ENCODE data around the gene AFDN.

The AFDN gene

GRCh38 chr6:167801263-167801662, 25.4 kb upstream of the AFDN start:
- TF ChIP-seq GATA3 (IDR thresholded peaks at IDR 0.05; ENCODE audit: low read depth, low read length) (no peak), GATA2 (IDR thresholded peaks at IDR 0.05; ENCODE audit: low read depth, low read length) (no peak)

DNA sequence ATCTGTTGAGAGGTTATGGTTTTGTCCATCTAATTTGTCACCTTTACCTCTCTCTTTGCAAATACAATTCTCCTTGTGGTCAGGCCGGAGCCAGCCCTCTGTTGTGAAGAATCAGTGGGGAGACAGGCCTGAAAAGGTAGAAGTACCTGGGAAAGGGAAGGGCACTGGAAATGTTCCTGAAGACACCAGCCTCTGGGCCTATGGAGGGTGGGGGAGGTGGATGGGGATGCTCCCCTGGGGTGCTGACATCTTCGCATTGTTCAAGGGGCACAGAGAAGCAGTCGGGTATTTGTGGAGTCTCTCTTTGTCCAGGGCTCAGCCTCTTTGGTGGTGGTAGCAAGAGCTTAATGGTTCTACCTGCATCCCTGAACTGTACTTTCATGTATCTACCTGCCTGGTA, 24.4 kb upstream of the AFDN start:
- TF ChIP-seq GATA2 (IDR thresholded peaks at IDR 0.05; ENCODE audit: low read depth, low read length) (no peak), GATA3 (IDR thresholded peaks at IDR 0.05; ENCODE audit: low read depth, low read length) (no peak)

DNA sequence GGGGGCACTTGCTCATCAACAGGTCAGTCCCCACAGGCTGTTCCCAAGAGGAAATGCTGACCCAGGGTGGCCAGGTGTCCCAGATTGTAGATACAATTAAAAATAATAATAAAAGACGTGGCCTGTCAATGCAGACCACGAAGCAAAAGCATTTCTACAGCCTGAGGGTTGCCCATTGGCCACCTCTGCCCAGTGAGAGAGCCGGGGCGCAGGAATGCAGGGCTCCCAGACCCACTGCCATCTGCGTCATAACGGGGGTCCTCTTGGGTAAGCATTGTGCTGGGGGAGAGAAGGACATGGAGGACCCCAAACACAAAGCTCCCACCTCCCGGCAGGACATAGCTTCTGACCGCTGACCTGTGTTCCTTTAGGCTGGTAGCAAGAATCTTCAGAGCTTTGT, 22.9 kb upstream of the AFDN start:
- TF ChIP-seq GATA2 (IDR thresholded peaks at IDR 0.05; ENCODE audit: low read depth, low read length) = no peak
- no peak for TF ChIP-seq GATA3 (IDR thresholded peaks at IDR 0.05; ENCODE audit: low read depth, low read length)

DNA sequence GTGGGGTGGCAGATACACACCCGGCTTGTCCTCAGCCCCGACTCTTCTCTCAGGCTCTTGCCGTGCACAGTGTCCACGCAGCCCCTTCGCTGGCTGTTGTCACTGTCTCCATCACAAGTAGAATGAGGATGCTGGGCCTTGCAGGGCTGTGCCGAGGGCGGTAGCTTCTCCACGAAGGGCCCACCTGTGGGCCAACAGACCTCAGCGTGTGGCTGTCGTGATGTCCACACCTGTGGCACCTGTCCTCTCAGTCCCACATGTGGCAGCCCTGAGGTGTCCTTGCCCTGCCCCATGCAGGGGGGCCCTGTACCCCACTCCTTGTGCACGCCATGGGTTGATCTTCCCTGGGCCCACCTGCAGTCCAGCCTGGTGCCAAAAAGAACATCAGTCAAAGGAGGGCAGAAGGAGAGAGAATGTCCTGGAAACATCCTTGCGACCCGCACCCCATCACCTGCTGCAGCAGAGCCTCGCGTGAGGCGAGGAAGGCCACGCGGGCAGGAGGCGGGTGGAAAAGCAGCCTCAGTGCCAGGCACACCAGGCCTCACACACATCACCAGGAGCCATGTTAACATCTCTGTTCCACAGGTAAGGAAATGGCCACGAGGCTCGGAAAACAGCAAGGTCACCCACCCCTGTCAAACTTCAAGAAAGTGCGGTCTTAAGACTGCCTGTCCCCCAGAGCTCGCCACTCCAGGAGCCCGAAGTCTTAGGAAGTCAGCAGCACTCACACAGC, 22.3 kb upstream of the AFDN start:
- TF ChIP-seq GATA3 (IDR thresholded peaks at IDR 0.05; ENCODE audit: low read depth, low read length) (no peak), GATA2 (IDR thresholded peaks at IDR 0.05; ENCODE audit: low read depth, low read length) (no peak)

- no peak for TF ChIP-seq GATA3 (IDR thresholded peaks at IDR 0.05; ENCODE audit: low read depth, low read length)
These were observed 21.2 kb upstream of the AFDN start for GRCh38 chr6:167805349-167806060.

GRCh38 chr6:167806061-167806700, 20.5 kb upstream of the AFDN start:
- TF ChIP-seq GATA3 (IDR thresholded peaks at IDR 0.05; ENCODE audit: low read depth, low read length) (no peak), GATA2 (IDR thresholded peaks at IDR 0.05; ENCODE audit: low read depth, low read length) (no peak)

DNA sequence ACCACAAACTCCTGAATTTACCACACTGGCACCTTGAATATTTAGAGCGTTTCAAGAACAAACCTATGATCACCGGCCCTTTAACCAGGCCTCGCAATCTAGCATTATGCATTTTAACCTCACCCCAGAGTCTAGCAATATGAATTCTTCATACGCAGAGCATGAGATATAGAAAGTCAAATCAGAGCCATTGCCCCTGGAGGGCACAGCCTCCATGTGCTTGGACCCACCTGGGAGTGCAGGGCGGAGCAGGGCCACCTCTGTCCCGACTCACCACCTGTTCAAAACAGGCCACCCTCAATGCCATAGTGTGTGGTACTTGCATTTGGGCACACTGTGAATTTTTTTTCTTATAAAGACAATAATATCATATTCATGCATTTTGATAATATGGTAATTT, 19.5 kb upstream of the AFDN start:
- TF ChIP-seq GATA2 (IDR thresholded peaks at IDR 0.05; ENCODE audit: low read depth, low read length) = no peak
- no peak for TF ChIP-seq GATA3 (IDR thresholded peaks at IDR 0.05; ENCODE audit: low read depth, low read length)

- no peak for TF ChIP-seq GATA3 (IDR thresholded peaks at IDR 0.05; ENCODE audit: low read depth, low read length)
- TF ChIP-seq GATA2 (IDR thresholded peaks at IDR 0.05; ENCODE audit: low read depth, low read length) = no peak
These were observed 19.0 kb upstream of the AFDN start for GRCh38 chr6:167807756-167808155.

DNA sequence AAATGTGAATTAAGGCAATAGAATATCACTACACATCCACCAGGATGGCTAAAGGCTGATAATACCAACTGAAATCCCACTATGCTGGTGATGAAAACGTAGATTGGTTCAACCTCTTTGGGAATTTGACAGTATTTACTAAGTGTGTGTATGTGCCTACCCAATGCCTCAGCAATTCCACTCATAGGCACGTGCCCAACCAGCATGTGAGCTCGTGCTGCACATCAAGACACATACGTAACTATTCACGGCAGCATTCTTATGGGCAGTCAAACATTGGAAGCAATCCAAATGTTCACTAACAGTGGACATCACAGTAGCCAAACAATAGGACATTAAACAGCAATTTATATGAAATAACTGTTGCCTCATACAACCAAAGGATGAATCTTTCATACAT, 15.7 kb upstream of the AFDN start:
- TF ChIP-seq GATA3 (IDR thresholded peaks at IDR 0.05; ENCODE audit: low read depth, low read length) = no peak
- no peak for TF ChIP-seq GATA2 (IDR thresholded peaks at IDR 0.05; ENCODE audit: low read depth, low read length)

DNA sequence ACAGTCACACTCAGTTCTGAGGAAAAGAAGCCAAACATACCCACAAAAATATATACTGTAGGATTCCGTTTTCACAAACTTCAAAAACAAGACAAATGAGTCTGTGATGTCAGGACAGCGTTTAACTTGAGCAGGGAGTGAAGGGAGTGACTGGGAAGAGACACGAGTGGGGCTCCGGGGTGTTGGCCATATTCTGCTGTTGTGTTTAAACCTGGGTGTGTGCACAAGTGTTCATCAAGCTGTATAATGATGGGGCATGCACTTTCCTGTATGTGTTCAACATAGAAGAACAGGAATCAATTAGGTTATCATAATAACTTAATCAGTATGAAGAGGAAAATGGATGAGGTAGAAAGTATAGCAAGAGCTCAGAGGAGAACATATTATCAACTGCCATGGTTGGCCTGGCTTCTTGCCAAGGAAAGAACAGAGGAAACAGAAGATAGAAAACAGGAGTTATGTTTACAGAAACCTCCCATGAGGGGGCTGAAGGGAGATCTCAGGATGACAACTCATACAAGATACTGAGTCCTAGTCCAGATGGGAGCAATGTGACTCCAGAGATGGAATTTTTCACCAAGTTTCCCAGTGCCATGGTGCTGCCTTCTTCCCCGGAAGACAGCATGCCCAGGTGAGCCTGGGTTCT, 15.1 kb upstream of the AFDN start:
- TF ChIP-seq GATA2 (IDR thresholded peaks at IDR 0.05; ENCODE audit: low read depth, low read length) (no peak), GATA3 (IDR thresholded peaks at IDR 0.05; ENCODE audit: low read depth, low read length) (no peak)

GRCh38 chr6:167812088-167812487, 14.6 kb upstream of the AFDN start:
- TF ChIP-seq GATA3 (IDR thresholded peaks at IDR 0.05; ENCODE audit: low read depth, low read length) = no peak

- TF ChIP-seq GATA2 (IDR thresholded peaks at IDR 0.05; ENCODE audit: low read depth, low read length) = no peak
- no peak for TF ChIP-seq GATA3 (IDR thresholded peaks at IDR 0.05; ENCODE audit: low read depth, low read length)
These were observed 11.3 kb upstream of the AFDN start for GRCh38 chr6:167815296-167815980.

GRCh38 chr6:167817016-167817415, 9.7 kb upstream of the AFDN start:
- TF ChIP-seq GATA2 (IDR thresholded peaks at IDR 0.05; ENCODE audit: low read depth, low read length) (no peak), GATA3 (IDR thresholded peaks at IDR 0.05; ENCODE audit: low read depth, low read length) (no peak)

- no peak for TF ChIP-seq GATA3 (IDR thresholded peaks at IDR 0.05; ENCODE audit: low read depth, low read length)
- no peak for TF ChIP-seq GATA2 (IDR thresholded peaks at IDR 0.05; ENCODE audit: low read depth, low read length)
These were observed 9.0 kb upstream of the AFDN start for GRCh38 chr6:167817729-167818128.

Measured in SH-SY5Y (cell line).